ENCODE data around the gene SH3RF1.
A peak's percentile ranks its signal among the peaks of the same experiment; 100 is the strongest.
"Not testable (repeated sequence)": the region's sequence is repeated elsewhere in the genome, so short reads cannot be mapped to it uniquely, and the experiment has no call there.

Gene SH3RF1

GRCh38 chr4:169270810-169271691 is at the start of gene SH3RF1:
TSS of gene SH3RF1 (minus strand) at chr4:169270956. CDS start at chr4:169269212, 1,744 bp downstream.
- peak; percentile 69 for DNase-seq

GRCh38 chr4:169315530-169316343 is 45.0 kb upstream of the SH3RF1 start:
- DNase-seq: no peak

- no peak for DNase-seq
Observed at GRCh38 chr4:169314906-169315305, 44.1 kb upstream of the SH3RF1 start.

GRCh38 chr4:169313732-169314131 is 43.0 kb upstream of the SH3RF1 start:
- DNase-seq: no peak

- DNase-seq: no peak
Observed at GRCh38 chr4:169312690-169313422, 42.1 kb upstream of the SH3RF1 start.

- DNase-seq: no peak
Observed at GRCh38 chr4:169311643-169312365, 41.0 kb upstream of the SH3RF1 start.

- DNase-seq: no peak
Observed at GRCh38 chr4:169309326-169309967, 38.7 kb upstream of the SH3RF1 start.

GRCh38 chr4:169307576-169307975 is 36.8 kb upstream of the SH3RF1 start:
- DNase-seq: no peak

GRCh38 chr4:169305651-169306050 is 34.9 kb upstream of the SH3RF1 start:
- DNase-seq: no peak

- no peak for DNase-seq
Observed at GRCh38 chr4:169305173-169305572, 34.4 kb upstream of the SH3RF1 start.

GRCh38 chr4:169295822-169296221 is 25.1 kb upstream of the SH3RF1 start:
- no peak for DNase-seq

GRCh38 chr4:169293343-169294176 is 22.8 kb upstream of the SH3RF1 start:
- DNase-seq: no peak

GRCh38 chr4:169287983-169288382 is 17.2 kb upstream of the SH3RF1 start:
- not testable (repeated sequence) for DNase-seq

GRCh38 chr4:169286562-169287301 is 16.0 kb upstream of the SH3RF1 start:
- DNase-seq: no peak

- DNase-seq: no peak
Observed at GRCh38 chr4:169283114-169283509, 12.4 kb upstream of the SH3RF1 start.

- DNase-seq: no peak
Observed at GRCh38 chr4:169282429-169283113, 11.8 kb upstream of the SH3RF1 start.

- no peak for DNase-seq
Observed at GRCh38 chr4:169279108-169279507, 8.4 kb upstream of the SH3RF1 start.

GRCh38 chr4:169278624-169279023 is 7.9 kb upstream of the SH3RF1 start:
- no peak for DNase-seq

GRCh38 chr4:169277838-169278237 is 7.1 kb upstream of the SH3RF1 start:
- DNase-seq: not testable (repeated sequence)

GRCh38 chr4:169275180-169275579 is 4.4 kb upstream of the SH3RF1 start:
- DNase-seq: no peak
